ENCODE results near the gene P4HA2. TPM values are rescaled to one million over a fixed set of nuclear protein-coding genes. Genes with fewer than 3 reads are reported as not detected.

P4HA2 gene
- total RNA-seq, 1 donor from 2014 or later, result 87.2 TPM

Small RNA genes within 50 kb of the gene (small RNA-seq; reads per million reads assigned to genes)
- not detected for gene AC063976.4 (ENCODE audit: low replicate concordance)

Other genes starting within 250 kb of the P4HA2 start
- 2.5 TPM for gene ACSL6, start 216.2 kb downstream of the P4HA2 start, total RNA-seq
- gene IL3, start 167.2 kb downstream of the P4HA2 start, total RNA-seq, result not detected
- gene CSF2, start 154.1 kb downstream of the P4HA2 start, total RNA-seq, result not detected
- gene PDLIM4, start 29.8 kb upstream of the P4HA2 start, total RNA-seq, result 49.6 TPM
- 1.7 TPM for gene SLC22A4, start 66.5 kb upstream of the P4HA2 start, total RNA-seq
- gene SLC22A5, start 141.9 kb upstream of the P4HA2 start, total RNA-seq, result 5.9 TPM

Data from tongue (tissue), 2 donors.